GM12872 (cell line): ENCODE data around the gene ADGRE3.

Source experiments
- TF ChIP-seq, protein P1 (sequence below): IDR thresholded peaks from 3 replicates; pipeline ENCODE4 v1.5.1; 2011; ENCODE audit warnings: low read depth, mild to moderate bottlenecking, low read length, moderate library complexity; ENCODE audit not compliant: insufficient read depth

Gene ADGRE3

DNA sequence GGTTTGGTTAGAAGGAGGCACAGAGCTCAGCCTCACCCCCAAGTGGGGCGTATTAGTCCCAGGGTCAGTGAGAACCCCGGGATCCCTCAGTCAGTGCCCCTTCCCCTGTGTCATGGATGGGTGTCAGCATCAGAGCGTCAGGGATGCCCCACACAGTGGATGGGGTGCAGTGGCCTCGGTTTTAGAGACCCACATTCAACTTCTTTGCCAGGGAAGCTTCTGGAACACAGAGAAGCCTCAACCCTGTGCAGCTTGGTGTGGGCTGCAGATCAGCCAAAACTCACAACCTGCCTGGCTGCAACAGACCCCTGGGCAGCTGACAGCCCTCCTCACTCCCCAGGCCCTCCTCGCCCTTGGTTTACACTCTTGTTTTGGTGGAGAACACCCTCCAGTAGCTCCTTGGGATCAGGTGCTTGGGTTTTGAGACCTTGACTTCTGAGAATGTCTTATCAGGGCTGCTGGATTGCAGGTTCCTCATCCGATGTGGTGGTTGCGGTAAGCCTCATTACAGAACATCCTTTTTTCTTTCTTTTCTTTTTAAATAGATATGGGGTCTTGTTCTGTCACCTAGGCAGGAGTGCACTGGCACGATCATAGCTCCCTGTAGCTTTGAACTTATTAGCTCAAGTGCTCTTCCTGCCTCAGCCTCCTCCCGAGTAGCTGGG, 26.2 kb upstream of the ADGRE3 start:
- TF ChIP-seq, protein P1, sequence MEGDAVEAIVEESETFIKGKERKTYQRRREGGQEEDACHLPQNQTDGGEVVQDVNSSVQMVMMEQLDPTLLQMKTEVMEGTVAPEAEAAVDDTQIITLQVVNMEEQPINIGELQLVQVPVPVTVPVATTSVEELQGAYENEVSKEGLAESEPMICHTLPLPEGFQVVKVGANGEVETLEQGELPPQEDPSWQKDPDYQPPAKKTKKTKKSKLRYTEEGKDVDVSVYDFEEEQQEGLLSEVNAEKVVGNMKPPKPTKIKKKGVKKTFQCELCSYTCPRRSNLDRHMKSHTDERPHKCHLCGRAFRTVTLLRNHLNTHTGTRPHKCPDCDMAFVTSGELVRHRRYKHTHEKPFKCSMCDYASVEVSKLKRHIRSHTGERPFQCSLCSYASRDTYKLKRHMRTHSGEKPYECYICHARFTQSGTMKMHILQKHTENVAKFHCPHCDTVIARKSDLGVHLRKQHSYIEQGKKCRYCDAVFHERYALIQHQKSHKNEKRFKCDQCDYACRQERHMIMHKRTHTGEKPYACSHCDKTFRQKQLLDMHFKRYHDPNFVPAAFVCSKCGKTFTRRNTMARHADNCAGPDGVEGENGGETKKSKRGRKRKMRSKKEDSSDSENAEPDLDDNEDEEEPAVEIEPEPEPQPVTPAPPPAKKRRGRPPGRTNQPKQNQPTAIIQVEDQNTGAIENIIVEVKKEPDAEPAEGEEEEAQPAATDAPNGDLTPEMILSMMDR: no peak

DNA sequence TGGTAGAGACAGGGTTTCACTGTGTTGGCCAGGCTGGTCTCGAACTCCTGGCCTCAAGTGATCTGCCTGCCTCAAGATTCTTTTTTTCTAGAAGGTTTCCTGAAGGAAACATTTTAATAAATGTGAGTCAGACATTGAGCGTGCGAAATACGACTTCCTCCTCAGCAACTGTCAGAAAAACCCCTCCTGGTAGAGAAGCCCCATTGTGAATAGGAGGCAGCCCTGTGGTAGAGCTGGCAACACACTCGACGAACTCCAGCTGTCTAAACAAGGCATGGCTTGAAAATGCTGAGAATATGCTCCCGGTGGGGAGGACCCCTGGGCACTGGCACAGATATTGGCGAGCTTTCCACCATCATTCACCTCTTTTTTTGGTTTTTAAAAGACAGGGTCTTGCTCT, 25.0 kb upstream of the ADGRE3 start:
- TF ChIP-seq, protein P1: no peak

DNA sequence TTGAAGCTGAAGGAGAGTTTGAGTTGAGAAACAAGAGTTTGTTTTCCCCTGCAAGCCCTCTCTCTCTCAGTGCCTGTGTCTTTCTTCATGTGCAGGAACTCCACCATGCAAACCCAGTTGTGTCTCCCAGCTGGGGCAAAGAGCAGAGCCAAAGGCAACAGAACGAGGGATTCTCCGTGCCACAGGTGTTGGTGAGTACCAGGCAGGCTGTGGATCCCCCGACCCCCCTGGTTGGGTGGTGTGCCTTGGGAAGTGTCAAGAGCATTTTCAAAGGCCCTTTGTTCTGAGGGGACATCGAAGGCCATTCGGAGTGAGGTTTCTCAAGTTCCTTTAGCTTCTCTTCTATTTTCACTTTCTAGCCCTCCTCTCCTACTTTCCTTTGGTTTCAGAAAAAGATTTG, 20.8 kb upstream of the ADGRE3 start:
- TF ChIP-seq, protein P1: no peak

DNA sequence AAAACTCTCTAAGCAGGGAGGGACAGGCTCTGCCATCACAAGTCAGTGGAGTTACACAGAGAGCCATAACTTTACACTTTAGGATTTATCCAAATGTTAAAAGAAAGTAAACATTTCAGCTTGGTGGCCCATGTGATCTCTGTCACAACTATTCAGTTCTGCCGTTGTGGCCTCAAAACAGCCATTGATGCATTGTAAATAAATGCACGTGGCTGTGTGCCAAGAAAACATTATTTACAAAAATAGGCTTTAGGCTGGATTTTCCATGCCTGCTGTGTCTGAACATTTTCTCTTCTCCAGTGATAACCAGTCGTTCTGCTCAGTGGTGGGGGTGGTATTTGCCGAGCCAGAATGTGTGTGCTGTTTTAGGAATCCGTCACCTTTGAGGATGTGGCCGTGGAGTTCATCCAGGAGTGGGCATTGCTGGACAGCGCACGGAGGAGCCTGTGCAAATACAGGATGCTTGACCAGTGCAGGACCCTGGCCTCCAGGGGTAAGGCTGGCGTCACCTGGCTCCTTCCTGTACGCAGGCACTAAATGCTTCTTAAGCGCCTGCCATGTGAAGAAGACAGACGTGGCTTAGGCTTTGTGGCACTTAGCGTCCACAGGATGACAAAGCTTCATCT, 20.1 kb upstream of the ADGRE3 start:
- TF ChIP-seq, protein P1: no peak

DNA sequence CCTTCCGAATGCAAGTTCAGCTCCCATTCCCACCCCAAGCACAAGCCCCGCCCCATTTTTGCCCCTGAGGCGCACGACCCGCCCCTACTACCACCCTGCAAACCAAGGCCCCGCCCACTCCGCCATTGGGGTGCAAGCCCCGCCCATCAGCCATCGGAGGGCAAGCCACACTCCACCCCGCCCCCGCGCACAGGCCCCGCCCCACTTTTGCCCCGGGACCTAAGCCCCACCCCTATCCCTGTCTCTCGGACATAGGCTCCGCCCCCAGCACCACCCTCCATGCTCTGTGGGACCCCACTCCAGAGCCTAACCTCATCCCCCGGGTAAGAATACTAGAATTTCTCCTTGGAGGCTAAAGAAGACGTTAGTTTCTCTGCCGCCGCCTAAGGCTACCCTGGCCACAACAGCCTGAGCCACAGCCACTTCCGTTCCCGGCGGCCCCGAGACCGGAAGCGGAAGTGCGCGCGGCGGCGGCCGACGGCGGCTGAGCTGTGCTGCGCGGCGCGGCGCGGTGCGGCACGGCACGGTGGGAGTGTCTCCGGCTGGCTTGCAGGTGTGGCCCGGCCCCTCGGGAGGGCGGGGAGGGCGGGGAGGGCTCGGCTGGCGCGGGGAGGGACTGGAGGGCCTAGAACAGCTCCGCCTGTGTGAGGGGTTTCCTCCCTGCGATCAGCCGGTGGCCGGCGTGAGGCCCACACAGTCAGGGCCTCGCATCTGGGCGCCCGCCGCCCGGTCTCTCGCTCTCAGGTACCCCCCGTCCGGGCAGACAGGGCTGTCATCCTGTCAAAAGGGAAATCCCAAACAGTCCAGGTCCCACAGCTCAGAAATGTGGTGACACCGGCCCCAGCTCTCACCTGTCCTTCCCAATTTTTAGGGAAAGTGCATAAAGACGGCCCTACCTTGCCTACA, 15.2 kb upstream of the ADGRE3 start, which contains the start of gene ZNF333:
ZNF333 (plus strand) TSS at position 451 of the 906 bp plus-strand sequence. CDS start 3,444 bp downstream, outside the sequence.
- TF ChIP-seq, protein P1: no peak

DNA sequence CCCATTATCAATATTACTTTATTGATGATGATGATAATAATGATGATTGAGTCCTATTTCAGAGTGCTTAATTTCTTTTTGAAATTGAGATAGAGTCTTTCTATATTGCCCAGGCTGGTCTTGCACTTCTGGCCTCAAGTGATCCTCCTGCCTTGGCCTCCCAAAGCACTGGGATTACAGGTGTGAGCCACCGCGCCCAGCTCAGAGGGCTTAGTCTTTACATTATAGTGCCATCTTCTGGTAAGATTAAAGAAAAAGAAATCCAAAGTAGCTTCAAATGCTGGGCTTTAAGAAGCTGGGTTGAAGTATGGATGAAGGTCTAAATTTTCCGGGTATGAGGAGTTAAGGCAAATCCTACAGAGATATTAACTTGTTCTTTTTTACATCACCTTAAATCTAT, 11.8 kb upstream of the ADGRE3 start:
- TF ChIP-seq, protein P1: peak; percentile 34; the same call in 2 of the 3 replicates

DNA sequence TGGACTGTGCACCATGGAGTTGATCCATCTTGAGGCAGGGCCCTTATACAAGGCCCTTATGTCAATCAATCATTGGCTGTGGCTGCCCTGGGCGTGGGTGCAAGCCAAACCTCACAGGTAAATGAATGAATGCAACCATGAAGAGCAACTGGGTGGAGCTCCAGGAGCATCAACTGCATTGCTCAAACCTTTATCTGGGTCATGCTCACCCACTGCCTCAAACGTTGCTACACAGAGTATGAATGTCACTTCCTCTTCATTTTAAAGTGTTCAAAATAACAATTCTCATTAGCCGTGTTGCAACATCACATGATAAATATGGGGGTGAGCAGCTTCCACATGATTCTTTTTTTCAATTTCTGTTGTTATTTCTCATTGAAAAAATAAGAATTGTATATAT, 8.8 kb upstream of the ADGRE3 start:
- TF ChIP-seq, protein P1: no peak
